Right cardiac atrium (tissue), 5 donors: ENCODE results near the gene PSTPIP1. TPM values are rescaled to one million over a fixed set of nuclear protein-coding genes. Genes with fewer than 3 reads are reported as not detected.

Experiments used
- ATAC-seq, 2 donors: fragments of 200-7000 bp; cut with Tn5 transposase; one replicate each; pipeline versions ENCODE4 v1.8.0 to v1.9.1; 2020; ENCODE audit warnings: moderate library complexity in 2 of 2, mild to moderate bottlenecking in 1 of 2
- DNase-seq, 3 donors: peaks; one replicate each; pipeline ENCODE4 v3.0.0-alpha.2; 2020
- H3K27ac ChIP-seq: one replicate; pipeline ENCODE4 v1.5.1; 2013; ENCODE audit warnings: mild to moderate bottlenecking, low read length, control low read depth, moderate library complexity
- H3K27me3 ChIP-seq: one replicate; pipeline ENCODE4 v1.6.1; 2013; ENCODE audit not compliant: control insufficient read depth, insufficient read depth
- H3K4me1 ChIP-seq: one replicate; pipeline ENCODE4 v1.6.1; 2013; ENCODE audit warnings: low read length; ENCODE audit not compliant: control insufficient read depth, insufficient read depth
- H3K4me3 ChIP-seq: one replicate; pipeline ENCODE4 v1.5.1; 2013; ENCODE audit warnings: low read length, control low read depth
- H3K9me3 ChIP-seq: one replicate; pipeline ENCODE4 v1.6.1; 2013; ENCODE audit warnings: low read length; ENCODE audit not compliant: control insufficient read depth
- WGBS: extraction: QIAGEN DNeasy Blood & Tissue Kit; methylation state at CpG from one replicate; pipeline ENCODE4 v1.1.7; 2013; 5-methylcytosine and 5-hydroxymethylcytosine counted together
- intact Hi-C, 4 donors: fragments of 100-400 bp; cut with DNase I; formaldehyde crosslinking; loops; one replicate each; pipeline versions ENCODE4 v1.11.0 to v1.14.0; 2022 to 2023
- polyA plus RNA-seq: library from polyadenylated mRNA; stranded (reverse); fragments of 200-250 nt; gene quantifications from one replicate; pipeline ENCODE4 v1.2.3, GENCODE V29; 2013
- total RNA-seq, 4 donors: library from RNA; stranded (reverse); fragmentation: NEBNext Ultra II Directional; extraction: Animal tissue kit (Norgen Biotek cat#: 25700); gene quantifications; one replicate each; pipeline ENCODE4 v1.2.1, GENCODE V29; 2021
- donor health status: healthy with polysubstance abuse.
- donor health status: DM: no; HTN: yes; CAD: no.
- donor health status: DM: no; HTN: no; CAD: no.
- donor health status: DM: no; HTN: yes; CAD: no; lungs with severe emphysema.
- donor health status: DM: yes; HTN: yes; CAD: no.

Gene PSTPIP1
- total and polyA plus RNA-seq, 5 donors: 1.9 to 6.0 (median 5.0) TPM

- H3K27me3 ChIP-seq: no peaks in the 10 kb centered on the region
- no peak overlapping the region for H3K4me3 ChIP-seq
- peaks cover 8% of the 10 kb centered on the region for H3K4me1 ChIP-seq
- 84% methylated on average over 5 of the region's 5 CpGs for WGBS
- H3K9me3 ChIP-seq: no peaks in the 10 kb centered on the region
- DNase-seq: no peak
- H3K27ac ChIP-seq: no peak overlapping the region
- no peak for ATAC-seq
- intact Hi-C loops: no loop called here
These were observed 45.7 kb downstream of the PSTPIP1 start for GRCh38 chr15:77040673-77041072.

GRCh38 chr15:77042245-77042919, 47.5 kb downstream of the PSTPIP1 start:
- intact Hi-C loops: no loop called here
- ATAC-seq (no peak), DNase-seq (no peak)
- H3K27me3 ChIP-seq: no peaks in the 10 kb centered on the region
- no peaks in the 10 kb centered on the region for H3K9me3 ChIP-seq
- 78% methylated on average over 8 of the region's 8 CpGs for WGBS
- H3K27ac ChIP-seq: no peak overlapping the region
- H3K4me1 ChIP-seq: peaks cover 8% of the 10 kb centered on the region
- no peak overlapping the region for H3K4me3 ChIP-seq

GRCh38 chr15:77042955-77043920, 48.3 kb downstream of the PSTPIP1 start:
- no peak overlapping the region for H3K4me3 ChIP-seq
- intact Hi-C loops: no loop called here
- no peak for ATAC-seq
- no peaks in the 10 kb centered on the region for H3K27me3 ChIP-seq
- no peak overlapping the region for H3K27ac ChIP-seq
- 76% methylated on average over 20 of the region's 20 CpGs for WGBS
- H3K9me3 ChIP-seq: no peaks in the 10 kb centered on the region
- no peak for DNase-seq
- H3K4me1 ChIP-seq: peaks cover 8% of the 10 kb centered on the region

- Histone ChIP-seq H3K4me3 (no peak overlapping the region), H3K4me1 (peaks cover 8% of the 10 kb centered on the region), H3K27me3 (no peaks in the 10 kb centered on the region), H3K9me3 (no peaks in the 10 kb centered on the region), H3K27ac (no peak overlapping the region)
- intact Hi-C loops: no loop called here
- 71% methylated on average over 7 of the region's 7 CpGs for WGBS
- peak; percentile 54 to 64 for ATAC-seq
- no peak for DNase-seq
These were observed 49.5 kb downstream of the PSTPIP1 start for GRCh38 chr15:77044228-77045042.

GRCh38 chr15:77045985-77046384, 51.1 kb downstream of the PSTPIP1 start:
- H3K9me3 ChIP-seq: no peaks in the 10 kb centered on the region
- DNase-seq (no peak), ATAC-seq (no peak)
- no peak overlapping the region for H3K4me3 ChIP-seq
- H3K27ac ChIP-seq: no peak overlapping the region
- no peaks in the 10 kb centered on the region for H3K27me3 ChIP-seq
- WGBS: 92% methylated on average over 1 of the region's 1 CpG
- peaks cover 8% of the 10 kb centered on the region for H3K4me1 ChIP-seq
- intact Hi-C loops: no loop called here

- ATAC-seq (no peak), DNase-seq (no peak)
- Histone ChIP-seq H3K4me3 (no peak overlapping the region), H3K27me3 (no peaks in the 10 kb centered on the region), H3K4me1 (peaks cover 8% of the 10 kb centered on the region), H3K9me3 (no peaks in the 10 kb centered on the region), H3K27ac (no peak overlapping the region)
- intact Hi-C loops: no loop called here
- WGBS: 93% methylated on average over 7 of the region's 7 CpGs
These were observed 51.9 kb downstream of the PSTPIP1 start for GRCh38 chr15:77046704-77047412.

- Histone ChIP-seq H3K27me3 (no peaks in the 10 kb centered on the region), H3K27ac (no peak overlapping the region), H3K4me1 (peaks cover 8% of the 10 kb centered on the region), H3K4me3 (no peak overlapping the region), H3K9me3 (no peaks in the 10 kb centered on the region)
- DNase-seq (no peak), ATAC-seq (no peak)
- intact Hi-C loops: no loop called here
- WGBS: 94% methylated on average over 1 of the region's 1 CpG
These were observed 53.4 kb downstream of the PSTPIP1 start for GRCh38 chr15:77048135-77048876.

- H3K4me3 ChIP-seq: no peak overlapping the region
- H3K27me3 ChIP-seq: no peaks in the 10 kb centered on the region
- ATAC-seq (no peak), DNase-seq (no peak)
- no peak overlapping the region for H3K27ac ChIP-seq
- peaks cover 6% of the 10 kb centered on the region for H3K4me1 ChIP-seq
- H3K9me3 ChIP-seq: no peaks in the 10 kb centered on the region
- intact Hi-C loops: no loop called here
- WGBS: 63% methylated on average over 2 of the region's 2 CpGs
These were observed 57.6 kb downstream of the PSTPIP1 start for GRCh38 chr15:77052556-77052955.

GRCh38 chr15:77053709-77054108, 58.8 kb downstream of the PSTPIP1 start:
- H3K27ac ChIP-seq: no peak overlapping the region
- H3K9me3 ChIP-seq: no peaks in the 10 kb centered on the region
- H3K27me3 ChIP-seq: no peaks in the 10 kb centered on the region
- DNase-seq (no peak), ATAC-seq (peak in 1 of 2 donors; percentile 16)
- intact Hi-C loops: no loop called here
- no peak overlapping the region for H3K4me3 ChIP-seq
- peaks cover 6% of the 10 kb centered on the region for H3K4me1 ChIP-seq
- 83% methylated on average over 2 of the region's 2 CpGs for WGBS

- no peak for DNase-seq
- intact Hi-C loops: no loop called here
- ATAC-seq: no peak
- 66% methylated on average over 1 of the region's 1 CpG for WGBS
- Histone ChIP-seq H3K9me3 (no peaks in the 10 kb centered on the region), H3K4me1 (peaks cover 13% of the 10 kb centered on the region), H3K27me3 (no peaks in the 10 kb centered on the region), H3K4me3 (no peak overlapping the region), H3K27ac (no peak overlapping the region)
These were observed 62.1 kb downstream of the PSTPIP1 start for GRCh38 chr15:77057072-77057471.
